Limb (tissue), 2 donors: ENCODE data around the gene SVIL.
"Not testable (repeated sequence)": the region's sequence is repeated elsewhere in the genome, so short reads cannot be mapped to it uniquely, and the experiment has no call there.

Source experiments
- DNase-seq, 2 donors: peaks; one replicate each; pipeline ENCODE4 v3.0.0-alpha.2; 2016; ENCODE audit errors: extremely low spot score in 2 of 2

Gene SVIL

DNA sequence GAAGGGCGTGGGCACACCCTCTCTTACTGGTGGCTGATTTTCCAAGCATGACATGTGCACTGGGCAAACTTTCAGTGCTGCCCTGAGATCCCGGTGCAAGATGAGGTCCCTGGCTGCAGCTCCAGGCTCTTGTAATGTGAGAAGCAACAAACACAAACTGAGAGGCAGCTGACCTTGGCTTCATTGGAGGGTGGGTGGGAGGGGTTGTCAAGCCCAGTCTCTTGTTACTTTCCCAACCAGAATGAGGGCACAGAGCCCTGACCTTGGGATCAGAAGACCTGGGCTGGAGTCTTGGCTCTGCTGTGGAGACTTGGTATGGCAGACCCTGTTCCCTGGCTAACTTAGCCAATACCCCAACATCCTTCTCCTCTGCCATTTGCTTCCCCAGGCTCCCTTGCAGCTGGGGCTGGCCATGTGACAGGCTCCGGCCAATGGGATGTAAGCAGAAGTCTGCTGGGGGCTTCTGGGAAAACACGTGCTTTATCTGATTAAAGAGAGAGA is 170.1 kb downstream of the SVIL start:
- not testable (repeated sequence) for DNase-seq

DNA sequence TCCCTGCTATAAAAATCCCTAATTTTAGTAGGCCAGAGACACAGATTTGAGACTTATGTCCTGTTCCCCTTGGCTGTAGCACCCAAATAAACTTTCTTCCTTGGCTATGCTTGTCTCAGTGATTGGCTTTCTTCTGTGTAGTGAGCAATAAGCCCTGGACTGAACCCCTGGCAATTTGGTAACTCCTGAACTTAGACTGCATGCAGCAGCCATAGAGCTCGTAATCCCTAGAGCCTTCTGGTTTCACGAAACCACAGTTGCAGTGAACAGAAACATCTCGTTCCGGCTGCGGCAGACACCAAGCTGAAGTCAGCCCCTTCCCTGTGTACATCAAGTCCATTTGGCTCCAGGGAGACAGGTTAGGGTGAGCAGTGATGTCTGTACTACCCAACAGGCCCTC is 173.7 kb downstream of the SVIL start:
- DNase-seq = no peak

DNA sequence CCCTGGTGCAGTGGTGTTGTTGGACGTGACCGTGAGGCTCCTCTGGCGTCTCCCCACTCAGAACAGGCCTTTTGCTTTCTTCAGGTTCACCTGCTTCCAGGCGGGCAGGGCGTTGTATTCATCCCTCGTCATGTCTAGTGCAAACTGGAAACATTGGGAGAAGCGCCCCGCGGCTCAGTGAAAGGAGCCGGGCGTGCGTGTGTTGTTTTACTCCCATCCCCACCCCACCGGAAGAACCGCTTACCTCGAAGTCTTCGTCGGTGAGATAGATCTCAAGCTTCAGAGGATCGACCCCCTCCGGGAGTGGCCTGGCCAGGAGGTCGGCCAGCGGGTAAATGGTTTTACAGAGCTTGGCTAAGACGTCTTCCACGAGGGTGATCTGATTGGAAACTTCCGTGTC is 176.6 kb downstream of the SVIL start:
- DNase-seq = not testable (repeated sequence)

DNA sequence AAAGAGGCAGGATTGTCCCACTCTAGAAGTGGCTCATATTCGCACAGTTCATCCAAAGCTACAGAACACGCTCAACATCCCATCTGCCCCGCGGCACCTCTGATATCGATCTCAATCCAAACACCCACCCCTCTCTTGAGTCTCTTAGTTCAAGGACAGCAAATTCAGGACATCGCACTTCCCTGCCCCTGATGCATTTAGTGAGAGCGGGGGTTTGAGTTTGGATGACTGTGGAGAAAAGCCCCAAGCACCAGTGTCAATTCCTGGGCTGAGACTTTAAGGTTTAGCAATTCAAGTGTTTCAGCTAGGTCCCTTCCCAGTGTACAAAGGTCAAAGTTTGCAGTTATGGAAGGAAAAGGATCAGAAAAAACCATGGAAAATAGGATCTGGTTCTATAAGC is 179.7 kb downstream of the SVIL start:
- DNase-seq = no peak

DNA sequence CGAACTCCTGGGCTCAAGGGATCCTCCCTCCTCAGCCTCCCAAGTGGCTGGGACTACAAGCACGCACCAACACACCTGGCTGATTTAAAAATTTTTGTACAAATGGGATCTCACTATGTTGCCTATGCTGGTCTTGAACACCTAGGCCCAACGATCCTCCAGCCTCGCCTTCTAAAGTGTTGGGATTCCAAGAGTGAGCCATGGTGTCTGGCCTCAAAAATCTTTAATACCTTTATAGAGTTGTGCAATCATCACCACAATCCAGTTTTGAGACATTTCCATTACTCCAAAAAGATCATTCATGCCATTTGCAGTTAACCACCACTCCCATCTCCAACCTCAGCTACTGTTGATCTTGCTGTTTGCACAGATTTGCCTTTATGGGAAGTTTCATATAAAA is 180.5 kb downstream of the SVIL start:
- no peak for DNase-seq

DNA sequence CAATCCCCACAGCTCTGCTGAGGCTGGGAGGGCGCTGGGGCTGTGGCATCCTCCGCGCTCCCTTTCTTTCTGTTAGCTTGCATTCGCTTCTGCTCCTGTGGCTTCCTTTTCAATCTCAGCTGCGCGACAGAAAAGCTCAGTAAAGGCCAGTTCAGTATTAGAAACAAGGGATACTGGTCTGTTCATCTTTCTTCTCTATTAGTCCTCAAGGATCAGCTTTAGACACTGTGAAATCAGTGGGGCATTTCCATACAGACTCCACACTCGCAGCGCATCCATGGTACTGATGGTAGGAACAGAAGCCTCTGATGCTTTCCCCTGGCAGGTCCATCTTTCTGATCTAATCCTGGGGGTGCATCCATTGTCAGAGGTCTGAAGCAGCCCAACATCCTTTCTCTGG is 182.2 kb downstream of the SVIL start:
- DNase-seq = no peak

DNA sequence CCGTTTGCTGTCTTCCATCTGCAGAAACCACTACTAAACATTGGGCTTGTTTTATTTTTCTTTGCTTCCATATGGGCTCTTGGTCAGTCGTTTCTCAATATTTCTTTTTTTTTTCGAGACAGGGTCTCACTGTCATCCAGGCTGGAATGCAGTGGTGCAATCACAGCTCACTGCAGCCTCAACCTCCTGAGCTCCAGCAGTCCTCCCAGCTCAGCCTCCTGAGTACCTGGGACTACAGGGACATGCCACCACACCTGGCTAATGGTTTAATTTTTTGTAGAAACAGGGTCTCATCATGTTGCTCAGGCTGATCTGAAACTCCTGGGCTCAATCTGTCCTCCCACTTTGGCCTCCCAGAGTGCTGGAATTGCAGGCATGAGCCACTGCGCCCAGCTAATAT is 182.8 kb downstream of the SVIL start:
- no peak for DNase-seq

DNA sequence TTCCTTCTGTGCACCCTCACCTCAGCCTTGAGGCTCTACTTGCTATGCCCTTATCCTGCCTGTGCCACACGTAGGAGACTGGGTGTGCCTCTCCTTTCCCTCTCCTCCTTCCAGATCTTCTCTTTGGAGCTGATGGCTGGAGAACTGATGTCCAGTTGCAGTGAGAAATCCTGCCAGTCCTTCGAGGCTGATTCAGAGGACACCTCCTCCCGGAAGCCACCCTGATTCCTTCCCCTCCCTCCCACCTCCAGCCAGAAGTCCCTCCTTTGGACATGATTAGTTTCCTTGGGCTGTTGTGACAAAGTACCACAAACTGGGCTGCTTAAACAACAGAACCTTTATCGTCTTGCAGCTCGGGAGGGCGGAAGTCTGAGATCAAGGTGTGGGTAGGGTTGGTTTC is 184.4 kb downstream of the SVIL start:
- no peak for DNase-seq

DNA sequence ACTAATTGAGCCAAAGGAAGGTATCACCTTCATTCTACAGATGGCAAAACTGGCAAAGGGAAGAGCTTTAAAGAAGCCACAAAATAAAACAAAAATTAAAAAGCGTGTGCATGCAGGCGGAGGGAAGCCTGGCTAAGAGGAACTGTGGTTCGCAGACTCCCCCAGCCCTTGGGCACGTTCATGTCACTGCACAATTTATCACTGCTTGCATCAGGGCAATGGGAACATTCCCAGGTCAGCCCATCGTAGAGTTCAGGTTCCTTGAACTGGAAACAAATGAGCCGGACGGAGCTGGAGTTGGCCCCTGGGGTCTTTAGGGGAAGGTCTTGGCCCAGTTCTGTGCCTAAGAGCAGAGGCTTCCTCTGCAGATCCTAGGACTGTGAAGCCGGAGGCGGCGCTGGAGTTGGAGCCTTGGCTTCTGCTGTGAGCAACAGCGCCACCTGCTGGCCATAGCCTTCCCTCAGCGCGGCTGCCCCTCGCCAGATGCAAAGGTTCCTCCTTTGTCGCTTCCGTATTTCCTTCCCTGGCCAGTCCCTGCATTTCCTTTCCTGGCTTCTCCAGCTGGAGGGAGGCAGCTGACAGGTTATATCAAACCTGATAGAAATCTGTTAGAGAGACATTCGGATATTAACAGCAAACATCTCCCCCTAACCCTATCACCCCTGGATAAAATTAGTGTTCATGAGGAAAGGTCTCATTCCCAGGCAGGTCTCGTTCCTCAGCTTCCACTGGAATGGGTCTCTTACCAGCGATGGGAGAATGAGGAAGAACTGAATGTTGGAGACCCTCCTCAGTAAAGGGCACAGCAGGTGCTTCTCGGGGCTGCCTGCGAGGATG is 185.8 kb downstream of the SVIL start:
- DNase-seq = peak; percentile 47 to 88

DNA sequence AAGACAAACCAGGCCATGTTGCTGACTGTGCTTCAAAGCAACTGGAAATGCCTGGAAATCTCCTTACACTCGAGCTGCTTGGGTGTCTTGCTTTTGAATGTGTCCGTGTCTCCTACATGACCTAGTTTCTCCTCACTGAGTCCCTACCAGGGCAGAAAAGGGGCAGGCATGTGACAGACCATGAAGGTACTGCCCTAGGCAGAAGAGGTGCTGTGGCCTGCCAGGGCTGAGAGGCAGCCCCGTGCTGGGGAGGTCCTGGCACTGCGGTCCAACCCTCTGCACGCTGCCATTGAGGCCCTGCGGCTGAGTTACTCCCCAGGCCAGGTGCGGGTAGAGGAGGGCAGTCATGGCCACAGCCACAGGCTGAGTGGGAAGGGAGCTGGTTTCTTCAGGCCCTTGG is 186.6 kb downstream of the SVIL start:
- no peak for DNase-seq

DNA sequence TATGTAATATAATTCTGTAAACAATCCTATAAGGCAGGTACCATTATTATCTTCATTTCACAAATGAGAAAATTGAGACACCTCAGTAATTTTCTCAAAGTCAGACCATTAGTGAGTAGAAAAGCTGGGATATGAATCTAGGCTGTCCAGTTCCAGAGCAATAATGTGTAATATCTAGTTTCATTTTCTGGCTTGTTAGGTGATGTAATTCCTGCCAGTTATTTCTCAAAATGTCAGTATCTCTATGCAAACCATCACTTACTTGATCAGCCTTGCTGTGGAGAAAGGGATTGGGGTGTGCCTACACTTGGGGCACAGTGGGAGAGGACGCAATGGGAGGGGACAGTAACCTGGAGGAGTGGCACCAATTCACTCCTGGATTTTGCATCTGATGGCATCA is 188.4 kb downstream of the SVIL start:
- DNase-seq = no peak

DNA sequence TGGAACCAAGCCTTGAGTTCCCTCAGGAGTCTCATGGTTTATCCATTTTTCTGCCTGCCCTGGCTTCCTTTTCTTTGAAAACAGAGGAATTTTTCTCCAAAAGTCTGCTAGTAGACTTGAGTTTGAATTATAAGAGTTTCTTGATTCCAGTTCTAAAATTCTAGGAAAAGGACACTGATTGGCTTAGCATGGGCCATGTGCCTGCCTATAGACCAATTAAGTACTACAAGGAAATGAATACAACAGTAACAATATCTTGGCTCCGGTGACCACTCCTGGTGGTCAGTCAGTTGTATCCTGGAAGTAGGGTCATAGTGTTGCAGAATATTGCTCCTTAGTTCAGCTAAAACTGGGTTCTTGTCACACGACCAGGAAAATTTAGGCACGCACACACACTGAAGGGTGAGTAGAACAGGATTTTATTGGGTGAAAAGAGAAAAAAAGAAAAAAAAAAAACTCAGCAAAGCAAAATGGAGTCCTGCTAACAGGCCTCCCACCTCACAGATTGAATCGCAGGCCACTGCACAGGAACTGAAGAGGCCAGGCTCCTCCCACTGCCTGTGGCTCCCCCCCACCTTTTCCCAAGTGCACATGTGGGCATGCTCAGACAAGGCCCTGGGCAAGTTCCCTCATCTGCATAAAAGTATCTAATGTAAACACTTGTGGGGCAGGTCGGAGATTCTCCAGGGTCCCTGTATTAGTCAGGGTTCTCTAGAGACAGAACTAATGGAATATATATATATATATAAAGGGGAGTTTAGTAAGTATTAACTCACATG is 190.8 kb downstream of the SVIL start:
- DNase-seq = no peak

DNA sequence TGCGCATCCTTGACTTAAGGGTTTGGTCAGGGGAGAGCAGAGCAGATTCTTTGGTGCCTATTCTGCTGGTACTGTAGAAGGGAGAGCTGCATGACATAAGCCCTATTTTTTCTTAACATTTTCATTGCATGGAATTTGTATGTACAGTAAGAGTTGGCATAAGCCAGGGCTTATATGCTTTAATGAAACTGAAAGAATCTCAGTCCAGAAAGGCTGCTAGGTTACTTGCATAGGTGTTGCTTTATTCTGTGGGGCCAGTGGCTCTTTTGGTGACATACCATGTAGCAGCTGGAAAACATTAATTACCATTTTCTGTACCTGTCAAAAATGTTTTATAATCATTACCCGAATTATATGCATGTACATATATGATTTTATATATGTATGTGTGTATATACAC is 193.8 kb downstream of the SVIL start:
- DNase-seq = no peak

DNA sequence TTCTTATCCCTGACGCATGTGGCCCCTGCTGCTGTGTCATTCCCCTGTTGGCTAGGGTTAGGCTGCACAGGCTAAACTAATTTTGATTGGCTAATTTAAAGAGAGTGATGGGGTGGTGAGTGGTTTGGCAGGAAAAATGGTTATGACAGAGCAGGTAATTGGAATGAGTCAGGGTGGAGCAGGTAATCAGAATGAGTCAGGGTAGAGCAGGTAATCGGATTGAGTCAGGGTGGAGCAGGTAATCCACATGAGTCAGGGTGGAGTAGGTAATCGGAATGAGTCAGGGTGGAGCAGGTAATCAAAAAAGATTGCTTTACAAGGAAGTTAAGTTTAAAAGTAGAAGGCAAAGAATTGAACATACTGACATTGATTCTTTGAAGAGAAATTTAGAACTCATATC is 195.8 kb downstream of the SVIL start:
- not testable (repeated sequence) for DNase-seq

DNA sequence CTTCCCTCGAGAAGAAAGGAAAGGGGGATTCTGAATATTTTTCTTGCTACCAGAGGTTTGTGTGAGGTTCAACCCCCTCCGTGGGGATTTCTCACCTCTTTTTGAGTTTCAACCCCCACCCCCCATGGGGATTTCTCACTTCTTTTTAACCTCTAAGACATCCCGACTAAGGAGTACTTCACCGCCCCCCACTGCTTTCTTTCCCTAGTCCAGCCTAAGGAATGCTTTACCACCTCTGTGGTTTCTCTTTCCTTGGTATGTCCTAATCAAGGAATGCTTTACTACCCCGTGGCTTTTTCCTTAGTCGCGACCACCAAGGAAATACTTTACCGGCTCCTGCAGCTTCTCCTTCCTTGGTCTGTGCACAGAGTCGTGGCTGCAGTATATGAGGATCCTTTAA is 196.5 kb downstream of the SVIL start:
- DNase-seq = no peak

DNA sequence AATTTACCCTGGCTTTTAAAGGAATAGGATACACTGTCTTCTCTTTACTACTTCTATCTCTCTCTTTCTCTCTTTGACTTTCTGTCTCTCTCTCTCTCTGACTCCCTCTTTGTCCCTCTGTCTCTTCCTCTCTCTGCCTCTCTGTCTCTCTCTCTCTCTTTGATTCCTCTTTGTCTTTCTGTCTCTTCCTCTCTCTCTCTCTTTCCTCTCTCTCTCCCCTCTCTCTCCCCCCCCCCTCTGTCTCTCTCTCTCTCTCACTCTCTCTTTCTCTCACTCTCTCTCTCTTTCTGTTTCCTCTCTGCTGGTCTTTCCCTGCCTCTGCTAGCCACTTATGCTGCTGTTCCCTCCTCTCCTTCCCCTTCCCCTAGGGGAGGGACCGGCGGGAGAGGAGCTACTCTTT is 196.9 kb downstream of the SVIL start:
- DNase-seq = no peak

DNA sequence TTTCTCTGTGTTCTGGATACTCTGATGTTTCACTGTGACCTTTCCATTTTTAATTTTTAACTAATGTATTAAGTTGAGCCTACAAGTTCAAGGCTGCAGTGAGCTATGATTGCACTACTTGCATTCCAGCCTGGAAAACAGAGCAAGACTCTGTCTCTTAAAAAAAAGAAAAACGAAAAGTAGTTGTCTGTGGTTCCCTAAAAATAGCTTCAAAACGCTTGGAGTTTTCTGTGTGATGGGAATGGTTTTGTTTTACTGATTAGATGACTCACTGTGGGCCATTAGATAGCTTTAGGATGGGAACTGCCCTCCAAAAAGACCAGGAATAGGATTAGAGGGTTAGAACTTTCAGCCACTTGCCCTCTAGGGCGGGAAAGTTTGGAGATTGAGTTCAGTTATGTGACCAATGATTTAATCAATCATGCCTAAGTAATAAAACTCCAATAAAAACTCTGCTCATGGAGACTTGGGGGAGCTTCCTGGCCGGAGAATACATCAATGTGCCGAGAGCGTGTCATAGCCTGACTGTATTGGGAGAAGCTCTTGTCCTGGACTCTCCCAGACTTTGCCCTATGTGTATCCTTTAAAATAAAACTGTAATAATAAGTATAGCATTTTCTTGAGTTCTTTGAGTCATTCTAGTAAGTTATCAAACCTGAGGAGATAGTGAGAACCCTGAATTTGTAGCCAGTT is 198.8 kb downstream of the SVIL start:
- DNase-seq = no peak

DNA sequence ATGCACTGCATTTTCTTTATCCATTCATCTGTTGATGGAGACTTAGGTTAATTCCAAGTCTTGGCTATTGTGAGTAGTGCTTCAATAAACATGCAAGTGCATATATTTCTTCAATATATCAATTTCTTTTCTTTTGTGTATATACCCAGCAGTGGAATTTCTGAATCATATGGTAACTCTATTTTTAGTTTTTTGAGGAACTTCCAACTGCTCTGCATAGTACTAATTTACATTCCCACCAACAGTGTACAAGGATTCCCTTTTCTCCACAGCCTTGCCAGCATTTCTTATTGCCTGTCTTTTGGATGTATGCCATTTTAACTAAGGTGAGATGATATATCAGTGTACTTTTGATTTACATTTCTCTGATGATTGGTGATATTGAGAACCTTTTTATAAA is 200.7 kb downstream of the SVIL start:
- DNase-seq = no peak

DNA sequence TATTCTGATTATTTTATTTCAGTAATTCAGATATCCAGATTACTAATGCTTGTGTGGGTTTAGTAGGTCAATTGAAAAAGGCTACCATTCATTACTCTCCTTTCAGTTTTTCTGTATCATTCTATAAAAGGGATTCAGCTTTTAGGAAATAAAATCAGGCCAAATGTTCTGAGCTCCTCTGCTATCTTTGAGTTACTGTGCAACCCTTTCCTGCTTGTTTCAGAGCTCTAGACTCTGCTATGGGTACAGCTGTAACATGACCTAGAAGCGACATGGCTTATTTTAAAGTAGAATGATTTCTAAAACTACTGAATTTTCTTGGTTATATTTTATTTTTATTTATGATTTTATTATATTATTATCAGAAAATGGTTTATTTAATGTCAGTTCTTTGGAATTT is 203.1 kb downstream of the SVIL start:
- no peak for DNase-seq

DNA sequence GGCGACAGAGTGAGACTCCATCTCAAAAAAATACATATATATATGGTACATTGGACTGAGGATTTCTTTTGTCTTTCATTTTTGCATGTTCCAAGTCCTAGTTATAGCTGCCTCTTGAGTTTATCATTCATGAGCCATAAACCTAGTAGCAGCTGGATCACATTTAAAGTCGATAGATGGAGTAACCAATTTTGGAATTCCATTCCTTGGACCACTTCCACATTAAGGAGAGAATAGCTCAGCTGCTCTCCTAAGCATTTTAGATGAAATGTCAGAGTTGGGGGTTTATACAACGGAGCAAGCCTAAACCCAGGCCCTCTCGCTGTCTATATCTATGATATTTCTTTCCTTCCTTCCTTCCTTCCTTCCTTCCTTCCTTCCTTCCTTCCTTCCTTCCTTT is 204.7 kb downstream of the SVIL start:
- DNase-seq = peak in 1 of 2 donors; percentile 38

DNA sequence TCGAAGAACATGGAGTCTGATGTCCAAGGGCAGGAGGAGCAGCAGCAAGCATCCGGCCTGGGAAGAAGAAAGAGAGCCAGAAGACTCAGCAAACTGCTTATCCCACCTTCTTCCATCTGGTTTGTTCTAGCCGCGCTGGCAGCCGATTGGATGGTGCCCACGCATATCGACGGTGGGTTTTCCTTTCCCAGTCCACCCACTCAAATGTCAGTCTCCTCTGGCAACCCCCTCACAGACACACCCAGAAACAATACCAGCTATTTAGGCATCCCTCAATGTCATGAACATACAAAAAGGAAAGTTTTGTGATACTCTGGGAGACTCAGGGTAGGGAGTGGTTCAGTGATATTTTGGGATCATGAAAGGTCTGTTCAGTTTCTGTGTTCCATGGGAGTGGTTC is 206.3 kb downstream of the SVIL start:
- no peak for DNase-seq

DNA sequence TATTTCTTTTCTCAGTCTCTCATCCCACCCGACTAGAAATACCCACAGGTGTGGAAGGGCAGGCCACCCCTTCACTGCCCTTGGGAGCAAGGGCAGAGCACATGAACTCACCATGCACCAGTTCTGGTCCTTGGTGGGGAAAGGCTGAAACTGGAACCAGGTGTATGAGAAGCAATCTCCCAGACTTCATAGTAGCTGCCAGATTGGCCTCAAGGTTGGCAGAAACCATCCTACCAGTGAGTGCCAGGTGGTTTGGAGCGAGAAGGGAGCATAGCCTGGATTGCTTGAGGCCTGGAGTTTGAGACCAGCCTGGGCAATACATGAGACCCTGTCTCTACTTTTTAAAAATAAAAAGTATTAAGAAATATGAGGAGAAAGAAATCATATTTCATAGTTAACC is 207.1 kb downstream of the SVIL start:
- no peak for DNase-seq
